HG02852 (cell line): ENCODE measurements around the gene DMRT1.
A peak's percentile ranks its signal among the peaks of the same experiment; 100 is the strongest.
"Not testable (repeated sequence)": the region's sequence is repeated elsewhere in the genome, so short reads cannot be mapped to it uniquely, and the experiment has no call there.

ENCODE experiments used
- ATAC-seq: cut with Tn5 transposase; IDR thresholded peaks from one replicate; pipeline ENCODE4 v1.9.1; 2021; ENCODE audit warnings: mild to moderate bottlenecking, moderate library complexity; ENCODE audit not compliant: unreplicated experiment

Gene DMRT1

DNA sequence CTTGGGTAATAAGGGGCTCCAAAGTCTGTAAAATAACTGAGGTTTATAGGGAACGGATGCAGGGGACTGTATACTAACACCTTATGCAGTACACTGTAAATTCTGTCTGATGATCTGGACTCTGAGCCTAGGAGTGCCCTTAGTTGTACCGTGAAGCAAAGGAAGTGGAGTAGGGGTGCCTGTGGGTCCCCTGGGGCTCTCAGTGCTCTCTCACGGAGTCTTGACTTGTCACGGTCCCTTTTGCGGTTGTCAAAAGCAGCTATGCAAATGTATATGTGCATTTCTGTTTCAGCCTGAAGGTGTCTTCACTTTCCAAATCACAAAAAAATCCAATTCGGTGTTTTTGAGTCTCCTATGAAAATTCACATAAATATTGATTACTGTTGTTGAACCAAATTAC lies 17.8 kb downstream of the DMRT1 start:
- ATAC-seq: peak; percentile 99

DNA sequence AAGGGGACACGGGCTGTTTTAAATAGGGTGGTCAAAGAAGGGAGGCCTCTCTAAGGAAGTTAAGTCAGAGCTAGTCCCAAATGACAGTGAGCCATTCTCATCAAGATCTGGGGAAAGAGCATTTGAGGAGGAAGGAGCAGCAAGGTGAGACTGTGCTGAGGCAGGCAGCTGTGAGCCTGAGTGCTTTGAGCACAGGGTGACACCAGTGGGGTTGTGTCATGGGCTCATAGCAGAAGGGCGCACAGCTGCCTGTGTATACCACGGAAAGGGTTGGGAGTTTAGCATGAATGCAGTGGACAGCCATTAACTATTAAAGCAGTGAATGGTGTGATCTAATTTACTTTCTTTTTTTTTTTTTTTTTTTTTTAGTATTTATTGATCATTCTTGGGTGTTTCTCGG lies 19.2 kb downstream of the DMRT1 start:
- ATAC-seq: no peak

DNA sequence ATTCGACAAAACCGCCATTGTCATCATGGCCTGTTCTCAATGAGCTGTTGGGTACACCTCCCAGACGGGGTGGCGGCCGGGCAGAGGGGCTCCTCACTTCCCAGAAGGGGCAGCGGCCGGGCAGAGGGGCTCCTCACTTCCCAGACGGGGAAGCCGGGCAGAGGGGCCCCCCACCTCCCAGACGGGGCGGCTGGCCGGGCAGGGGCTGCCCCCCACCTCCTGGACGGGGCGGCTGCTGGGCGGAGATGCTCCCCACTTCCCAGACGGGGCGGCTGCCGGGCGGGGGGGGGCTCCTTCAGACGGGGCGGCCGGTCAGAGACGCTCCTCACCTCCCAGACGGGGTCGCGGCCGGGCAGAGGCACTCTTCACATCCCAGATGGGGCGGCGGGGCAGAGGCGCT lies 20.0 kb downstream of the DMRT1 start:
- ATAC-seq: not testable (repeated sequence)

DNA sequence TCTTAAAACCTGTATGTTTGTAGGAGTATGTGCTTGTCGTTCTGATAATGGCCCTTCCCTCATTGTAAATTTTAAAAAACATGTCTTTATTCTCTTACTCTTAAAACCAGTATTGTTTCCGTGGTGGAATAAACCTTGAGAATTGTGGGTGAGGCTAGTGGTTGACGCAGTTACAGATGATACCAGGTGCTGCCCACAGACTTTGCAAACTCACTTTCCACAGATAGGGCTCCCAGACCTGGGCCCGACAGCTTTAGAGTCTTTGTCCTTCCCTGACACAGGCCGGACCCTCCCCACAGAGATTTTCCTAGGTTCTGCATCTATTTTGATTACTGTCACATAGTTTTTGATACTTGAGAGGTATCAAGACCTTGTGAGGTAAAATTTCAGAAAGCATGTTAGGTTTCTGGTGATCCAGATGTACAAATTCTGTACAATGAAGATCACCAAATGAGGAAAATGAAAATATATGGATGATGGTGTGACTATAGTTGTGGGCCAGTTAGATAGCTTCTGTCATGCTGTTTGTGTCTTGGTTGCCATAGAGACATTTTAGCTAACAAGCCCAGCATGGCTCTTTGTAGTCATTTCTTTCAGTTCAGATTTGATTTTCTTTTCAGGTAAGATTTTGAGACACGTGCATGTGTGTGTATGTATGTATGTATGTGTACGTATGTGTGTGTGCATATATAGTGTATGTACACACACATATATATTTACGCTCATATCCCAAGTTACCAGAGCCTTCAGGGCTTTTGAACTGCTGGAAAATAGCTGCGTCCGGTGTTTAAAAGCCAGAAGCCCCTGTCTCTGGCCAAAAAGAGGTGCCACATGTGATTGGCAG lies 33.8 kb downstream of the DMRT1 start:
- no peak for ATAC-seq

DNA sequence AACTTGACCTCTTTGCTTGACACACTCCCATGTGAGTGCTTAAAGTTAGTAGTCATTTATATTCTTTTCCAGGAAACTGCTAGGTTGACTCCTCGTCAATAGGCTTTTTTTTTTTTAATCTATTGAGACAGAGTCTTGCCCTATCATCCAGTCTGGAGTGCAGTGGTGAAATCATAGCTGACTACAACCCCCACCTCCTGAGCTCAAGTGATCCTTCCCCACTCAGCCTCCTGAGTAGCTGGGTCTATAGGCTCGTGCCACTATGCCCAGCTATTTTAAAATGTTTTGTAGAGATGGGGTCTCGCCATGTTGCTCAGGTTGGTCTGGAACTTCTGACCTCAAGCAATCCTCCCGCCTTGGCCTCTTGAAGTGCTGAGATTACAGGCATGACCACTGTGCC lies 34.9 kb downstream of the DMRT1 start:
- ATAC-seq: no peak

DNA sequence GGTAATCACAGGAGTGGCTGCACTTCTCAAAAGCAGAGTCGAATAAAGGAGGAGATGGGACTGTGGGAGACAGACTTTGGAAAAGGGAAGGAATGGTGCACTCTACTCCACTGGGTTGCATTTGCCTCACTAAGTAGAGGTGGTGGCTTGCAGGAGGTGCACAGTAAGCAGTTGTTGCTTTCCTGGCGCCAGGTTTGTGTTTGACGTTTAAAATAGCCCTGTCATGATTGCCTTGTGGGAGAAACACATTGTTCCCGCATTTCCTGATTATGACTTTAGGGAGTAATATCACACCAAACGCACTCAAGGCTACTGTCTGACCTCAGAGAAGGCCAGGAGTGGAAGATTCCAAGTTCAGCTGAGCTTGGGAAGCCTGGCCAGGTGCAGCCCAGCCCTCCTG lies 36.7 kb downstream of the DMRT1 start:
- no peak for ATAC-seq

DNA sequence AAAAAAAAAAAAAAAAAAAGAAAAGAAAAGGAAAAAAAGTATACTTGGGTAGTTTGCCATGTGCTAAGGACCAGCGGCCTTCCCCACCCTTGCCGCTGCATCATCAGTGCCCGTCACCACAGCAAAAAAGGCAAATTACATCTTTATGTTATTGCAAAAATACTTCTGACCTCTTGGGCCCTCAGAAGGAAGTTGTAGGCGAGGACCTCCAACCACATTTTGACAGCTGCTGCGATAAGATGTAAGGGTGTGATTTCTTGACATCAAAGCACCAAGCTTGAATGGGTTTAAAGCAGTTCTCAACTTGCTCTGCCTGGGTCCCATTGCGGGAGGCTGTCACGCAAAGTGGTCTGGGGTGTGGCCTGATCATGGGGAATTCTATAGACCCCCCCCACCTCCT lies 39.2 kb downstream of the DMRT1 start:
- ATAC-seq: peak; percentile 61

DNA sequence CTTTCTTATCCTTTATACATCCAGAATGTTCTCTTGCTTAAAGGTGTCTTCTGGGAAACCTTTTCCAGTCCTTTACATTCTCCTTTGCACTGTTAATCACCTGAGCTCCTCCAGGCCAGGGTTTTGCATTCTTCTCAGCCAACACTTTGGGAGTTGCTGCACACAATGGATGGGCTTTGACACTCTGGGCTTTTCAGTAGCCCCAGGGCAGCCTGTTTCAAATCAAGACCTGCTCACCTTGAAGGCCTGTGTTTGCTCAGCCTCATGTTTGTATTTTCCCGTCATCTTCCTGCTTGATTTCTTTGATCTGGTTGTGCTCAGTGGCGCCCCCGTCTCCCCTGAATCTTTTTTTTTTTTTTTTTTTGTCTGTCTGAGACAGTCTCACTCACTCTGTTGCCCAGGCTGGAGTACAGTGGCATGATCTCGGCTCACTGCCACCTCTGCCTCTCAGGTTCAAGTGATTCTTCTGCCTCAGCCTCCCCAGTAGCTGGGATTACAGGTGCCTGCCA lies 41.0 kb downstream of the DMRT1 start:
- ATAC-seq: no peak

DNA sequence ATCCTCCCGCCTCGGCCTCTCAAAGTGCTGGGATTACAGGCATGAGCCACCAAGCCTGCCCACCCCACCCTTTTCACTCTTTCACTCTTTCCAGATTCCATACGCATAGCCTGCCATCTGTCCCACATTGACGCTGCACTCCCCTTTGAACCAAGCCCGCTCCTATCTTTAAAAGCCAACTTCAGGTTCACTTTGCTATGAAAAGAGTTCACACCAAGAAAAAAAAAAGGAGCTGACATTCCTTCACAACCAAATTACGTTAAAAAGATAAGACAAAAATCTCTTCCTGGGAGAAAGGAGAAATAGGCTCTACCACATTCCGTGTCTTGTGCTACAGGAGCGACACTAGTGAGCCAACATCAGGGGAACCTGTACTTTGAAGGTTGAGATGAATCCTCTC lies 41.5 kb downstream of the DMRT1 start:
- no peak for ATAC-seq

DNA sequence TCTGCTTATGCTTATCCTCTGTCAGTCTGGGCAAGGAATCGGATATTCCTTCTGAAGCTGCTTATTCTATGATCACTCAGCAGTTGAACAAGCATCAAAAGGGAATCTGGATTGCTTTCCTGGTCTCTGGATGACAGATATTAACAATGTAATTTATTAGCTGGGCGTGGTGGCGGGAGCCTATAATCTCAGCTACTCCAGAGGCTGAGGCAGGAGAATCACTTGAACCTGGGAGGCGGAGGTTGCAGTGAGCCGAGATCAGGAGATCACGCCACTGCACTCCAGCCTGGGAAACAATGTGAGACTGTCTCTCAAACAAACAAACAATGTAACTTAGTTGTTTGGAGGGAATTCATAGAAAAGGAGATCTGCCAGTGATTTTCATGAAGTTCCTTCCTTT lies 45.4 kb downstream of the DMRT1 start:
- no peak for ATAC-seq

DNA sequence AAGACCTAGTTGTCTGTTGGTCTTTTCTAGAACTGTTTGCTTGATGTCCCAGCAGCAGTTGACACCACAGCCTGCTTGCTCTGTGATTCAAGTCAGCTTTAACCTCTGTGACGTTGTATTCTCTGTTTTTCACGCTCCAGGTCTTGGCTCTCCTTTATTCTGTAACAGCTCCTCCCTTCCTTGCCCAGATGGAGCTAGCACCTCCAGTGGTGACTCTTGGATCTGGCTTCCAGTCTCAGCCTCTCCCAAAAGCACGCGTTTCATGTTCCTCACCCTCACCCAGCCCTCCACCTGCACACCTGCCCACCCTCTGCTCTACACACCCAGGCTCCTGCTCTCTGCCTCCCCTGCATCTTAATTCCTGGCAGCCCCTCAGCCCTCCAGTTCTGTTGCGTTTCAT lies 50.6 kb downstream of the DMRT1 start:
- ATAC-seq: no peak

DNA sequence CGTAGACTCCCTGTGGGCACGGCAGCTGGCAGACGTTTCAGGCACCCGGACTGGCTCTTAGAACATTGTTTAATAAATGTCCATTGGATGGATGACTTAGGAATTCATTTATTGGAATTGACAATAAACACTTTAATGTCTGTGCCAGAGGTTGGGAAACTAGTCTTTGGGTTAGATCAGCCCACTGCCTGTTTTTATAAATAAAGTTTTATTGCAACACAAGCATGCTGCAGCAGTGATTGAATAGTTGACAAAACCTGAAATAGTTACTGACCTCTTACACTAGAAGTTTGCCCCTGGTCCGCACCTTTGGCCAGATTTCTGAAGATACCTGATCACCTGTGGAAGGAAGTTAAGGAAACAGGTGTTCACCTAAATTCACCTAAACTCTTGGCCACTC lies 51.6 kb downstream of the DMRT1 start:
- ATAC-seq: no peak

DNA sequence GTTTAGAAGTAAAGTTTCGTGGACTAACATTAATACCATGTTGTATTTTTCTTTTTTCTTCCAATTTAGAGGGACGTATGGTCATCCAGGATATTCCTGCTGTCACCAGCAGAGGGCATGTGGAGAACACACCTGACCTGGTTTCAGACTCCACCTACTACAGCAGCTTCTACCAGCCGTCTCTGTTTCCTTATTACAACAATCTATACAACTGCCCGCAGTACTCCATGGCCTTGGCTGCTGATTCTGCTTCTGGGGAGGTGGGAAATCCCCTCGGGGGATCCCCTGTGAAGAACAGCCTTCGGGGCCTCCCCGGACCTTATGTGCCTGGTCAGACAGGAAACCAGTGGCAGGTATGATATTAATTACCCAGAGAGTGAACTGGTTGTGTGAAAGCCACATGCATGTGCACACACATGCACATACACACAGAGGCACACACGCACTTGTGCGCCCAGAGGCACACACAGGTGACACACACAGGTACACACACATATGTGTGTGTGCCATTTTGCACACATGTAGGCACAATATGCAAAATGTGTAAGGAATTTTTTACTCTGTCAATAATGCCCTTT lies 52.4 kb downstream of the DMRT1 start:
- peak; percentile 99 for ATAC-seq

DNA sequence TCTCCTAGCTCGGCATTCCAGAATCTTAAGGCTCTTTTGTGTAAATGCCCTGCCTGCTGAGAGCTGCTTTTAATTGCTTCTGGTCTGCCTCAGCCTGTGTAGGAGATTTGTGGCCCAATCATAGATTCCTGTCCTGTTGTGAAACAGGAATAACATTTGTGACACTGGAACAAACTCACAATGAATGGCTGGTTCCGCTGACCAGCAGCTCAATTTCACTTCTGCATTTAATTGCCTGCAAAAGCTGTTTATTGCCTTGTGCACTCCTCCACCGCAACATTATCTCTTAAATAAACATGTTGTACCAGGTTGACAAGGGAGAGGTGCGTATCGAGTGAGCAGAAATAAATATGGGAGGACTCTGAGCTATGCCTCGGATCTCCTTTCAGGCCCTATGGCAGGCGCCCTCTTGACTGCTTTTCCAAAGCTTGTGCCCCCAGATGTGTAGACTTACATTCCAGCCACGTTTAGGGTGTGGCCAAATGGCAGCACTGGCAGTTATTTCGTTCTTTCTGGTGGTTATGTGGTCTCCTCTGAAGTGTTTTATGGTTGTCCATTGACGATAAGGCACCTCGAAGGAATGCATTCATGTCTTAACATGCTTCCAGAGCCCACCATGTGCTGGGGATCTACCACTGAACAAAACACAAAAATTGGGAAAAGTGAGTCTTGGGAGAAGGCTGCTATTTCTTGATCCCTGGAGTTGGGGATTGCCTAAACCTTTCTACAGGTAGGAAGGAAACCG lies 58.1 kb downstream of the DMRT1 start:
- no peak for ATAC-seq

DNA sequence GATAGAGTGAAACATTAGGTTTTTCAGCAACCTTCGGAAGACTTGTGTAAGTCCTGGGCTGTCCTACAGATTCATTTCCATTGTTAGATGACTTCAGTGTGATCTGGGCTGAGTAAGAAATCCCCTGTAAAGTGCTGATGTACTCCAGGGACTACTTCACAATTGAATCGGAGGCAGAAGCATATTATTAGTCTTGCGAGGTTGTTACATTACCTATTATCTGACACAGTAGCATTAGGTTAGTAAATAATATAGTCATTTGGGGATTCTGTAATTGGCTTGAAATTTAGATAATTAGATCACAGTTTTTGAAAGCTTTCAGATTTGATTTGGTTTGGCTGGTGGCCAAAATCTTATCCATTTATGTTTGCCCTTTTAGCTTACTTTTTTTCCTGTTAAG lies 62.4 kb downstream of the DMRT1 start:
- ATAC-seq: no peak

DNA sequence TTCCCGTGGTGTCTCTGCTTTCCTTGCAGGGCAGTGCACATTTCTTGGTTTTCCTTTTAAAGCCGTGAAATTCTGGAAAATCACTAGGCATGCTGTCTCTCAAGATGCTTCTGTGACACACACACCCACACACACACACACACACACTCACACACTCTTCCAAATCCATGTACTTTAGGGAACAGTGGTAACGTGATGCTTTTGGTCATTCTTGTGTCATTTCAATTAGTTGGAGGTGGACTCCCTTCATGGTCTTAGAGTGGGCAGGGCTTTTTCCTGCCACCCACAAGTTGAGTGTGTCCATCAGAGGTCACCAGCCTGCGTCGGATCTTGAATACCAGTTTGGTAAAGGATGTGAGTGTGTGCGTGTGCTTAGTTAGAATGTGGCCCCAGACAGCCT lies 64.4 kb downstream of the DMRT1 start:
- ATAC-seq: no peak

DNA sequence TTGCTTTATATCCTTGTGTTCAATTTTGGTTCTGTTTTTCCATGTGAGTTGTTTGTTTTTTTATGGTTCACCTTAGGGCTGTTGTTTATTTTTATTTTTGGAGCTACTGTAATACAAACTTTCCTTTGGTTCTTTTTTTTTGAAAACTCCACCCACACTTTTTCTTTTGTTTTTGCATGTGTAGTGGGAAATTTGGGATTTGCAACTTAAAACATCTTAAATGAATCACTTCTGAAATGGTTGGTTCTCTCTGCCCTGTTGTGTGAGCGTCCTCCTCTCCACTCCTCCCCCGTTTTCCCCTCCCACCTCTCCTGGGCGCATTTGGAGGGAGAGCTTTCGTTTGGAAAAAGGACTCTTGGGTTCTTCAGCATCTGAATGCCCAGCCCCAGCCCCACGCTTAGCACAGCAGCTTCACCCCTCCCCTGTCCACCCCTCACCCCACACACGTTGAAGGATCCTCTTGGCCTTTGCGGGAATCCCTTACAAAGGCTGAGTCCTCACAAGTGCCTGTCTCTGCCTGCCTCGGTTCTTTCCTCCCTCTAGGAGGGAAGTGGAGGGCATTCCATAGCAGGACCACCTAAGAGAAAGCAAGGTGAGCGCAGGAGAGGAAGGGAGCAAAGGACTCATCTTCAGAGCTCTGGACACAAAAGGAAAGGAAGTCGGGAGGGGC lies 67.2 kb downstream of the DMRT1 start:
- ATAC-seq: no peak

DNA sequence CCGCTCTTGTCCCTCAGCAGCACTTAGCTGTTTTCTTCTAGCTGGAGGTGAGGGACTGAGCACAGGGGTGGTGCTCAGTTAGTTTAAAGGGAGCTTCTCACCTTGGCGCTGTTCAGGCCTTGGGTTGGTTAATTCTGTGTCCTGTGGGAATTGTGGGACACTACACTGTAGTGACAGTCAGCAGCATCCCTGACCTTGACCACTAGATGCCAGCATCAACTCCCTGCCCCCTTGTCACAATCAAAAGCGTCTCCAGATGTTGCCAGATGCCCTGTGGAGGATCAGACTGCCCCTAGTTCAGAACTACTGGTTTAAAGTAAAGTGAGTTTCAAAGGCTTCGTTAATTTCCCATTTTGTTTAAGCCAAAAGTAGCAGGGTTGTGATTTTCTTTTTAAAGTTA lies 69.5 kb downstream of the DMRT1 start:
- ATAC-seq: no peak

DNA sequence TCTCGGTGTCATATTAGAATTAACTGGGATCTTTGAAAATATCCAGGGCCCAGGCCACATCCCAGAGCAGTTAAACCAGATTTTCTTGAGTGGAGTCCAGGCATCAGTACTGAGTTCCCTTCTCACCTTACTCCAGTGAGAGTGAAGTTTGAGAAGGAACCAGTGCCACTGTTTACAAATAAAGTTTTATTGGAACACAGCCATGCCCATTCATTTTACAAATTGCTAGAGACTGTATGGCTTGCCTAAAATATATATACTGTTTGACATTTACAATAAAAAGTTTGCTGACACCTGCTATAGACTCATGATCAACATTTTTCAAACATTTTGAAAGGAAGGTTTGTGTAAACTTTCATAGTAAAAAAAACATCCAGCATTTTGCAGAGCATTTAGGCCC lies 71.3 kb downstream of the DMRT1 start:
- ATAC-seq: no peak

DNA sequence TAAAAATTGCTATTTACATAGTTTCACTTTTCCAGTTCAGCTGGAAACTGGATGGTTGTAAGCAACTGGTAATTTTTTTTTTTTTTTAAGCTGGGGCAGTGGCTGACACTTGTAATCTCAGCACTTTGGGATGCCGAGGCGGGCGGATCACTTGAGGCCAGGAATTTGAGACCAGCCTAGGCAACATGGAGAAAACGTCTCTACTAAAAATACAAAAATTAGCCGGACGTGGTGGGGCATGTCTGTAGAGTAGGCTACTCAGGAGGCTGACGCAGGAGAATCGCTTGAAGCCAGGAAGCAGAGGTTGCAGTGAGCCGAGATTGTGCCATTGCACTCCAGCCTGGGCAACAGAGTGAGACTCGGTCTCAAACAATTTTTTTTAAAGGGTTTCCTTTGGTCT lies 72.0 kb downstream of the DMRT1 start:
- ATAC-seq: not testable (repeated sequence)

DNA sequence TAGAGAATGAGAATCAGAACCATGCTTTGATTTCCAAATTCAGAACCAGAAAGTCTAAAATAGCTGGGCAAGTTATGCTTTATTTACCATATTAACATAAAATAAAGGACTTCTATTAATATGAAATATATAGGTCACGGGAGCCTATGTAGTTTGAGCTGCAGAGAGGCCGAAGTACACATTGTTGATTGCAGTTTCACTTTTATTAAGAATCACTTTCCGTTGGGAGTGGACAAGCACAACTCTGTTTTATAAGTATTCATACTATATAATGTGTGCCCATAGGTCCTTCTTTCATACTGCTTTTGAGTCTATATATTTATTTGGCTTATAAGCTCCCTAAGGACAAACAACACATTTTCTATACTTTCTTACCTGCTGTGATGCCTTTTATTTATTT lies 76.2 kb downstream of the DMRT1 start:
- ATAC-seq: no peak
